NCI-H748 (cell line): ENCODE data around the gene TRIP4.
"Not testable (repeated sequence)": the region's sequence is repeated elsewhere in the genome, so short reads cannot be mapped to it uniquely, and the experiment has no call there.

Experiments used
- DNase-seq: peaks from one replicate; lab custom pipeline; 2025; ENCODE audit not compliant: unreplicated experiment; lab: John Stamatoyannopoulos, UW

Gene TRIP4

GRCh38 chr15:64381000-64381751, 6.5 kb upstream of the TRIP4 start, which contains the start of gene PCLAF:
Gene PCLAF, minus strand, starts transcription at chr15:64381441. Its CDS starts 70 bp downstream, at chr15:64381371.
- DNase-seq = peak; percentile 94

- DNase-seq = no peak
Measured at GRCh38 chr15:64383760-64384159, 3.9 kb upstream of the TRIP4 start.

- no peak for DNase-seq
Measured at GRCh38 chr15:64386291-64386690, 1.3 kb upstream of the TRIP4 start.

- no peak for DNase-seq
Measured at GRCh38 chr15:64389036-64389435, 1.4 kb downstream of the TRIP4 start.

- DNase-seq = not testable (repeated sequence)
Measured at GRCh38 chr15:64392471-64392870, 4.8 kb downstream of the TRIP4 start.

- DNase-seq = no peak
Measured at GRCh38 chr15:64396789-64397188, 9.2 kb downstream of the TRIP4 start.

- DNase-seq = no peak
Measured at GRCh38 chr15:64398575-64398974, 10.9 kb downstream of the TRIP4 start.

- no peak for DNase-seq
Measured at GRCh38 chr15:64400583-64400982, 12.9 kb downstream of the TRIP4 start.

- no peak for DNase-seq
Measured at GRCh38 chr15:64412216-64412615, 24.6 kb downstream of the TRIP4 start.

GRCh38 chr15:64422697-64423096, 35.1 kb downstream of the TRIP4 start:
- no peak for DNase-seq

GRCh38 chr15:64423970-64424369, 36.3 kb downstream of the TRIP4 start:
- no peak for DNase-seq

- no peak for DNase-seq
Measured at GRCh38 chr15:64425221-64425620, 37.6 kb downstream of the TRIP4 start.

GRCh38 chr15:64426845-64427465, 39.3 kb downstream of the TRIP4 start:
- peak; percentile 10 for DNase-seq

GRCh38 chr15:64429448-64429847, 41.8 kb downstream of the TRIP4 start:
- DNase-seq = no peak

- DNase-seq = peak; percentile 2
Measured at GRCh38 chr15:64430000-64430735, 42.5 kb downstream of the TRIP4 start.

GRCh38 chr15:64437982-64438381, 50.3 kb downstream of the TRIP4 start:
- no peak for DNase-seq

GRCh38 chr15:64438653-64439447, 51.2 kb downstream of the TRIP4 start:
- DNase-seq = no peak

GRCh38 chr15:64441852-64442251, 54.2 kb downstream of the TRIP4 start:
- DNase-seq = no peak

- no peak for DNase-seq
Measured at GRCh38 chr15:64443016-64443415, 55.4 kb downstream of the TRIP4 start.

GRCh38 chr15:64443747-64444621, 56.3 kb downstream of the TRIP4 start:
- no peak for DNase-seq
